ENCODE data around the gene SRM. TPM values are rescaled to one million over a fixed set of nuclear protein-coding genes. Genes with fewer than 3 reads are reported as not detected.
A peak's percentile ranks its signal among the peaks of the same experiment; 100 is the strongest.

SRM gene
- total RNA-seq, 1 donor from 2014 or later: 62.6 TPM

DNA sequence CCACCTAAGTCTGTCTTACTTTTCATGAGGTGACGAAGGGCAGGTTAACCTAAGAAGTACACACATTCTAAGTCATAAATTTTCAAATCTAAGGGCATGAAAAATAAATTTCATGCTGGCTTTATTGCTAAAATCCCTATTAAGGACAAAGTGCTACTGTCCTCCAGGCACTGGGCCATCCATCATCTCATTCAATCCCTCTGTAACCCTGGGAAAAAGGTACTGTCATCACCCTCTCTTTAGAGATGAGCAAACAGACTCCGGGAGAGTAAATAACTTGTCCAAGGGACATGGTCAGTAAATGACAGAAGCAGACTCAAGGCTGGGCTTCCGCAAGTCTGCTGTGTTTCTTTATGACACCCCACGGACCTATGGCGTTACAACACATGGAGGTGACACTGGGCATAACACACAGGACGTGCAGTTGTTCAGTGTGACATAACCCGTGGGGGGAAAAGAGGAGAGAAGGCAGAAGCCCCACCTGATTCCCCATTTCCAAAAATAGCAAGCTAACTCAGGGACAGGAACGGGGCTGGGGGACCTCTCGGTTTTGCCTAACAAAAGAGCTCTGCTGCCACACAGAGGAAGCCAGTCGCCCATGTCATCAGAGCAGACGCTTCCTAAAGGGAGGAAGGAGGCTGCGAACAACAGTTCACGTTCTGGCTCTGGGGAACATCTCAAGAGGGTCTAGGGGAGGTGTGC, 12.5 kb upstream of the SRM start:
- Mint-ChIP-seq H3K4me3 (ENCODE audit: low read depth) (no peak overlapping the region), H3K27ac (no peak overlapping the region), H3K27me3 (no peaks in the 10 kb centered on the region), H3K9me3 (ENCODE audit: low read depth) (no peaks in the 10 kb centered on the region), H3K4me1 (ENCODE audit: low read depth) (peaks cover 2% of the 10 kb centered on the region), H3K36me3 (ENCODE audit: insufficient read depth) (peaks cover 25% of the 10 kb centered on the region)
- TF ChIP-seq, protein P1, sequence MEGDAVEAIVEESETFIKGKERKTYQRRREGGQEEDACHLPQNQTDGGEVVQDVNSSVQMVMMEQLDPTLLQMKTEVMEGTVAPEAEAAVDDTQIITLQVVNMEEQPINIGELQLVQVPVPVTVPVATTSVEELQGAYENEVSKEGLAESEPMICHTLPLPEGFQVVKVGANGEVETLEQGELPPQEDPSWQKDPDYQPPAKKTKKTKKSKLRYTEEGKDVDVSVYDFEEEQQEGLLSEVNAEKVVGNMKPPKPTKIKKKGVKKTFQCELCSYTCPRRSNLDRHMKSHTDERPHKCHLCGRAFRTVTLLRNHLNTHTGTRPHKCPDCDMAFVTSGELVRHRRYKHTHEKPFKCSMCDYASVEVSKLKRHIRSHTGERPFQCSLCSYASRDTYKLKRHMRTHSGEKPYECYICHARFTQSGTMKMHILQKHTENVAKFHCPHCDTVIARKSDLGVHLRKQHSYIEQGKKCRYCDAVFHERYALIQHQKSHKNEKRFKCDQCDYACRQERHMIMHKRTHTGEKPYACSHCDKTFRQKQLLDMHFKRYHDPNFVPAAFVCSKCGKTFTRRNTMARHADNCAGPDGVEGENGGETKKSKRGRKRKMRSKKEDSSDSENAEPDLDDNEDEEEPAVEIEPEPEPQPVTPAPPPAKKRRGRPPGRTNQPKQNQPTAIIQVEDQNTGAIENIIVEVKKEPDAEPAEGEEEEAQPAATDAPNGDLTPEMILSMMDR (IDR thresholded peaks at IDR 0.05; ENCODE audit: unreplicated experiment): no peak
- no peak for DNase-seq (ENCODE audit: low spot score, unreplicated experiment)

DNA sequence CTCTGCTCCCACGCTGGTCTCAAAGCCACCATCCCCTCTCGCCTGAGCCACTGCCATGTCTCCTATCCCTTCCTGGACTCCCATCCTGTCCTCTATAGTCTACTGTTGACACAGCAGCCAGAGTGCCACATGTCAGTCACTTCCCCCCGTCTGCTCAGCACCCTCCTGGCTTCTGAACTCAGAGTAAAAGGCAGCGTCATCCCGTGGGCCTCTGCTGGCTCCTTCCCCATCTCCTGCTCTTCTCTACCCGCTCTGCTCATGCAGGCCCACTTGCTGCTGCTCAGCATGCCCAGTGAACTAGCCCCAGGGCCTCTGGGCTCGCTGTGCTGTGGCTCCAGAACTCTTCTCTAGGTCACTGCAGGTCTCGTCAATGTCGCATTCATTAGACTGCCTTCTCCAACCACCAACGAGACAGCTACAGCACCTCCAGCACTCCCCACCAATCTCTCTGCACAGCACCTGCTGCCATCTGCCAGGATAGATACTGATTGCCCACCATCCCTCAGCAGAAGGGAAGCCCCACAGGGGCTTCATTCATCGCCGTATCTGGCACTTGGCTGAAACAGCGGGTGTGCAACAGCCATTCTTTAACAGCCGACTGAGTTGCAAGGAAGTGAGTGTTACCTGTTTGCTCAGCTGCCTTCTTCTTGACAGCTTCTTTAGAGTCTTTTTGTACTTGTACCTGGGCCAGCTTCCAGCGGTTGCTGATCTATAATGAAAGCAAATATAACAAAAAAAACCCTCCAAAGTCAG, 11.8 kb upstream of the SRM start:
- TF ChIP-seq, protein P1 (IDR thresholded peaks at IDR 0.05; ENCODE audit: unreplicated experiment): no peak
- H3K36me3 Mint-ChIP-seq (ENCODE audit: insufficient read depth): peaks cover 26% of the 10 kb centered on the region
- no peak overlapping the region for H3K4me3 Mint-ChIP-seq (ENCODE audit: low read depth)
- peaks cover 2% of the 10 kb centered on the region for H3K4me1 Mint-ChIP-seq (ENCODE audit: low read depth)
- peak overlapping the region; percentile 47 for H3K27ac Mint-ChIP-seq
- DNase-seq (ENCODE audit: low spot score, unreplicated experiment): no peak
- no peaks in the 10 kb centered on the region for H3K9me3 Mint-ChIP-seq (ENCODE audit: low read depth)
- no peaks in the 10 kb centered on the region for H3K27me3 Mint-ChIP-seq

DNA sequence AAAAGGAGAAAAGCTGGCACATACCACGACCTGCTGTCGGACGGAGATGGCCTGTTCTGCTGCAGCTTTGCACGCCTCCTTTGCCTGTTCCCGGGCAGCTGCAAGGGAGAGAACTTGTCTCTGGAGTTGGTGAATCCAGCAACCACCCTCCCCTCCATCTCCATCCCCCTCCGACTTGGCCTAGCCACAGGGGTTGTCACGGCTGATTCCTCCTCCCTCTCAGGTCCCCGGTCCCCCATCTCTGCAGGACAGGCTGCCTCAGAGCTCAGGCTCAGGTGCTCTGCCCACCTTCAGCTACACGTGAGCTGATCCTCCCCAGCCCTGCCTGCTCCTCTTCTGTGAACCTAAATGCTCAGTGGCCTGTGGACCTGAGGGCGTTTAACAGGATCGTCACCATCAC, 11.1 kb upstream of the SRM start:
- no peak for DNase-seq (ENCODE audit: low spot score, unreplicated experiment)
- Mint-ChIP-seq H3K27me3 (no peaks in the 10 kb centered on the region), H3K27ac (peak overlapping the region; percentile 5), H3K4me1 (ENCODE audit: low read depth) (peaks cover 2% of the 10 kb centered on the region), H3K36me3 (ENCODE audit: insufficient read depth) (peaks cover 27% of the 10 kb centered on the region), H3K4me3 (ENCODE audit: low read depth) (no peak overlapping the region), H3K9me3 (ENCODE audit: low read depth) (no peaks in the 10 kb centered on the region)
- TF ChIP-seq, protein P1 (IDR thresholded peaks at IDR 0.05; ENCODE audit: unreplicated experiment): no peak

DNA sequence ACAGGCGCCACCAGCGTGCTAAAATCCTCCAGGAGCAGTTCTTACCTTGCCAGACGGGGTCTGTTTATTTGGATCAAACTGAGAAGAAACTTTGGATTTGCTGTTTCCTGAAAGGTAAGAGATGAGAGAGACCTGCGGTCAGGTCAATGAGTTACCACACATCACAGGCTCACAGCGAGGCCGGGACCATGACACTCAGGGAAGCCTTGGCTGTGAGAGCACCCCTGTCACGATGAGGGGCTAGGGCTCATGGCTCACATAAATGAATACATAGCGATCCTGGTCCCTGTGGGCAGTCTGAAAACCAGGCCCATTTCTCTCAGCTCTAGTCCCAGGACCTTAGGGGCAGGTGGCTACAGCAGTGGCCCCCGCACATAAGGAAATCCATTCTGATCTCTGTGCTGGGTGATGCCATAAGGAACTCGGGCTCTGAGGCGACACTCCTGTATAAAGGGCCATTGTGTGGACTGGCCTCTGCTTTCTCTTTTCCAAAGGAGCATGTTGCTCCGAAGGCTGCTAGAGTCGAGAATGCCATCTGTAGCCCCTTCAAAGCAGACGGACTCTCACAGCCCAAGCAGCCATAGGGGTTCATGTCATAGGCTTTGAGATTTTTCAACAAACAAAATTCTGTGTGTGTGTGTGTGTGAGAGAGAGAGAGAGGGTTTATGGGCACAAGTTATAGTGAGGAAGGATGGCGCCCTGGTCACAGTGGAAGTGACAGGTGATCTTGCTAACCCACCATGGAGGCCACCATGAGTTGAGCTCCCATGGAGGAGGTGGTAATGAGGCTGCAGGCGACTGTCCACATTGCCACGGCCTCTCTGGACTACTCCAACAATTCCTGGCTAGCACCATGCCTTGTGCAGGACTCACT, 9.0 kb upstream of the SRM start:
- Mint-ChIP-seq H3K36me3 (ENCODE audit: insufficient read depth) (peaks cover 35% of the 10 kb centered on the region), H3K27me3 (no peaks in the 10 kb centered on the region), H3K4me3 (ENCODE audit: low read depth) (no peak overlapping the region), H3K27ac (no peak overlapping the region), H3K9me3 (ENCODE audit: low read depth) (no peaks in the 10 kb centered on the region), H3K4me1 (ENCODE audit: low read depth) (peaks cover 2% of the 10 kb centered on the region)
- DNase-seq (ENCODE audit: low spot score, unreplicated experiment): no peak
- TF ChIP-seq, protein P1 (IDR thresholded peaks at IDR 0.05; ENCODE audit: unreplicated experiment): no peak

Measured in progenitor cell of endocrine pancreas (in vitro differentiated cells).